Keratinocyte (primary cell): ENCODE measurements around the gene RER1.

ENCODE experiments used
- CTCF ChIP-seq, 3 experiments: IDR thresholded peaks in 1 of 3; conservative IDR thresholded peaks in 1 of 3; optimal IDR thresholded peaks in 1 of 3; 2 replicates in 2 of 3; 3 replicates in 1 of 3; pipeline versions ENCODE3 to v1.5.1; 2011; ENCODE audit warnings: low read length in 3 of 3, mild to moderate bottlenecking in 3 of 3, moderate library complexity in 2 of 3, control low read depth in 1 of 3, inconsistent platforms in 1 of 3; ENCODE audit not compliant: insufficient read depth in 2 of 3; ENCODE audit errors: extremely low read depth in 1 of 3
- EZH2 ChIP-seq: IDR thresholded peaks from one replicate; pipeline ENCODE4 v1.6.1; 2012; ENCODE audit warnings: inconsistent platforms, mild to moderate bottlenecking, low read length, moderate library complexity

- TF ChIP-seq EZH2 (no peak), CTCF (optimal IDR thresholded peaks at IDR 0.05 in 1 of 3, IDR thresholded peaks at IDR 0.05 in 1 of 3, conservative IDR thresholded peaks at IDR 0.05 in 1 of 3; ENCODE audit: extremely low read depth in 1 of 3, insufficient read depth in 2 of 3, low read length in 3 of 3) (no peak)
Measured at GRCh38 chr1:2426540-2426939, 34.9 kb downstream of the RER1 start.
